Left renal pelvis (tissue), 4 donors: ENCODE results near the gene SLC25A19. TPM values are rescaled to one million over a fixed set of nuclear protein-coding genes. Genes with fewer than 3 reads are reported as not detected.
A peak's percentile ranks its signal among the peaks of the same experiment; 100 is the strongest.
"Not testable (repeated sequence)": the region's sequence is repeated elsewhere in the genome, so short reads cannot be mapped to it uniquely, and the experiment has no call there.

ENCODE experiments used
- DNase-seq, 4 donors: peaks; one replicate each; pipeline ENCODE4 v3.0.0-alpha.2; 2013; ENCODE audit warnings: low read depth in 4 of 4, low spot score in 3 of 4
- polyA plus RNA-seq, 4 donors: library from polyadenylated mRNA; unstranded; fragments of 120-200 nt; gene quantifications; one replicate each; pipeline ENCODE4 v1.2.1, GENCODE V29; 2013; ENCODE audit not compliant: insufficient read length in 4 of 4

SLC25A19 gene
- polyA plus RNA-seq, 4 donors: 6.5 to 8.5 (median 8.1) TPM

- peak in 1 of 4 donors; percentile 50 for DNase-seq
These were observed 18.8 kb downstream of the SLC25A19 start for GRCh38 chr17:75270218-75270965.

GRCh38 chr17:75269844-75270217 is 19.4 kb downstream of the SLC25A19 start:
- no peak for DNase-seq

- DNase-seq: no peak
These were observed 21.6 kb downstream of the SLC25A19 start for GRCh38 chr17:75267411-75268232.

- no peak for DNase-seq
These were observed 22.2 kb downstream of the SLC25A19 start for GRCh38 chr17:75267153-75267410.

- no peak for DNase-seq
These were observed 22.7 kb downstream of the SLC25A19 start for GRCh38 chr17:75266316-75267152.

GRCh38 chr17:75265614-75266315 is 23.5 kb downstream of the SLC25A19 start:
- DNase-seq: no peak

- DNase-seq: no peak
These were observed 26.2 kb downstream of the SLC25A19 start for GRCh38 chr17:75263055-75263454.

GRCh38 chr17:75262112-75262606 is 27.1 kb downstream of the SLC25A19 start:
- no peak for DNase-seq

- peak; percentile 90 to 92 (median 91) for DNase-seq
These were observed 27.7 kb downstream of the SLC25A19 start, which contains the start of the genes GGA3 and MRPS7 for GRCh38 chr17:75261336-75262111. TSS of gene GGA3 (minus strand) at chr17:75261606. CDS start at chr17:75261587, 19 bp downstream. TSS of gene MRPS7 (plus strand) at chr17:75261879. CDS start at chr17:75261901, 22 bp downstream.

GRCh38 chr17:75260641-75261335 is 28.4 kb downstream of the SLC25A19 start:
- DNase-seq: no peak

GRCh38 chr17:75257228-75257627 is 32.0 kb downstream of the SLC25A19 start:
- not testable (repeated sequence) for DNase-seq

GRCh38 chr17:75255954-75256698 is 33.1 kb downstream of the SLC25A19 start:
- not testable (repeated sequence) for DNase-seq

GRCh38 chr17:75252039-75252816 is 37.0 kb downstream of the SLC25A19 start:
- DNase-seq: no peak

GRCh38 chr17:75250009-75250471 is 39.2 kb downstream of the SLC25A19 start:
- no peak for DNase-seq

- no peak for DNase-seq
These were observed 39.7 kb downstream of the SLC25A19 start for GRCh38 chr17:75249564-75249963.

- DNase-seq: no peak
These were observed 42.8 kb downstream of the SLC25A19 start for GRCh38 chr17:75246404-75246803.

- DNase-seq: no peak
These were observed 44.2 kb downstream of the SLC25A19 start for GRCh38 chr17:75245011-75245410.
